Mesenchymal stem cell (in vitro differentiated cells and primary cell): ENCODE results near the gene ACSF3.

Experiments
- DNase-seq: peaks from one replicate; pipeline ENCODE4 v3.0.0-alpha.2; 2013
- H2AFZ ChIP-seq: one replicate; pipeline ENCODE4 v1.6.1; 2013; ENCODE audit warnings: low read depth, mild to moderate bottlenecking, control low read depth, inconsistent platforms, low read length, moderate library complexity
- H2AK5ac ChIP-seq: 2 replicates; pipeline ENCODE4 v1.6.1; 2013; ENCODE audit warnings: low read length, moderate library complexity, mild to moderate bottlenecking, inconsistent platforms; ENCODE audit not compliant: severe bottlenecking
- H2BK120ac ChIP-seq: one replicate; pipeline ENCODE4 v1.6.1; 2013; ENCODE audit warnings: low read depth, mild to moderate bottlenecking, inconsistent platforms, low read length, moderate library complexity
- H2BK12ac ChIP-seq, 2 experiments: one replicate each; pipeline ENCODE4 v1.6.1; 2013; ENCODE audit warnings: inconsistent platforms in 2 of 2, low read length in 2 of 2, mild to moderate bottlenecking in 2 of 2, moderate library complexity in 2 of 2, control low read depth in 1 of 2
- H2BK15ac ChIP-seq: one replicate; pipeline ENCODE4 v1.6.1; 2013; ENCODE audit warnings: mild to moderate bottlenecking, low read depth, inconsistent platforms; ENCODE audit not compliant: poor library complexity, severe bottlenecking
- H2BK5ac ChIP-seq: 2 replicates; pipeline ENCODE4 v1.6.1; 2013; ENCODE audit warnings: low read depth, mild to moderate bottlenecking, low read length, control low read depth, inconsistent platforms; ENCODE audit not compliant: poor library complexity, severe bottlenecking
- H3K14ac ChIP-seq, 2 experiments: one replicate each; pipeline ENCODE4 v1.6.1; 2013; ENCODE audit warnings: inconsistent platforms in 2 of 2, low read length in 2 of 2, control low read depth in 1 of 2, mild to moderate bottlenecking in 1 of 2, moderate library complexity in 1 of 2
- H3K18ac ChIP-seq, 2 experiments: one replicate each; pipeline ENCODE4 v1.6.1; 2013; ENCODE audit warnings: inconsistent platforms in 2 of 2, low read length in 2 of 2, control low read depth in 1 of 2, low read depth in 1 of 2, mild to moderate bottlenecking in 1 of 2
- H3K23ac ChIP-seq, 2 experiments: one replicate each; pipeline ENCODE4 v1.6.1; 2013; ENCODE audit warnings: inconsistent platforms in 2 of 2, low read length in 2 of 2, mild to moderate bottlenecking in 2 of 2, moderate library complexity in 2 of 2, control low read depth in 1 of 2
- H3K27ac ChIP-seq: 2 replicates; pipeline ENCODE4 v1.5.1; 2013; ENCODE audit warnings: mild to moderate bottlenecking, moderate library complexity, low read length, control low read depth, inconsistent platforms; ENCODE audit not compliant: poor library complexity, severe bottlenecking
- H3K27me3 ChIP-seq, 2 experiments: 2 replicates each; pipeline versions ENCODE4 v1.6.1 to v1.7.0; 2013; ENCODE audit warnings: low read length in 2 of 2, mild to moderate bottlenecking in 2 of 2, moderate library complexity in 2 of 2, control low read depth in 1 of 2, inconsistent platforms in 1 of 2; ENCODE audit not compliant: control insufficient read depth in 1 of 2, insufficient read depth in 1 of 2
- H3K36me3 ChIP-seq, 2 experiments: 2 replicates each; pipeline versions ENCODE4 v1.6.1 to v1.7.0; 2013; ENCODE audit warnings: low read length in 2 of 2, control low read depth in 1 of 2, inconsistent platforms in 1 of 2, low read depth in 1 of 2, mild to moderate bottlenecking in 1 of 2; ENCODE audit not compliant: insufficient read depth in 2 of 2, control insufficient read depth in 1 of 2
- H3K4ac ChIP-seq, 2 experiments: one replicate each; pipeline ENCODE4 v1.6.1; 2013; ENCODE audit warnings: inconsistent platforms in 2 of 2, low read length in 2 of 2, mild to moderate bottlenecking in 2 of 2, moderate library complexity in 2 of 2, control low read depth in 1 of 2, low read depth in 1 of 2
- H3K4me1 ChIP-seq: 2 replicates; pipeline ENCODE4 v1.6.1; 2013; ENCODE audit warnings: low read depth, low read length, control low read depth; ENCODE audit not compliant: control insufficient read depth, insufficient read depth
- H3K4me2 ChIP-seq: 2 replicates; pipeline ENCODE4 v1.6.1; 2013; ENCODE audit warnings: low read length, mild to moderate bottlenecking, inconsistent platforms; ENCODE audit not compliant: poor library complexity, severe bottlenecking
- H3K4me3 ChIP-seq, 2 experiments: 2 replicates each; pipeline versions ENCODE4 v1.5.1 to v1.7.0; 2013; ENCODE audit warnings: low read length in 2 of 2, mild to moderate bottlenecking in 2 of 2, control low read depth in 1 of 2, low read depth in 1 of 2; ENCODE audit not compliant: insufficient read depth in 1 of 2
- H3K79me1 ChIP-seq: replicated peaks from 2 replicates; pipeline ENCODE4 v1.6.1; 2013; ENCODE audit warnings: mild to moderate bottlenecking, control low read depth, low read length, inconsistent platforms; ENCODE audit not compliant: poor library complexity, severe bottlenecking
- H3K9ac ChIP-seq: 2 replicates; pipeline ENCODE4 v1.7.0; 2013; ENCODE audit warnings: mild to moderate bottlenecking, low read length, moderate library complexity
- H3K9me3 ChIP-seq: 2 replicates; pipeline ENCODE4 v1.7.0; 2013; ENCODE audit warnings: mild to moderate bottlenecking, low read length; ENCODE audit not compliant: control insufficient read depth
- H4K8ac ChIP-seq: one replicate; pipeline ENCODE4 v1.6.1; 2013; ENCODE audit warnings: inconsistent platforms, mild to moderate bottlenecking, low read length, moderate library complexity
- H4K91ac ChIP-seq: one replicate; pipeline ENCODE4 v1.6.1; 2013; ENCODE audit warnings: mild to moderate bottlenecking, low read length, inconsistent platforms
- WGBS: methylation state at CpG from one replicate; pipeline ENCODE4 v1.1.7; 2013; ENCODE audit warnings: mixed read lengths; 5-methylcytosine and 5-hydroxymethylcytosine counted together

The ACSF3 gene

GRCh38 chr16:89074803-89075688 is 18.6 kb upstream of the ACSF3 start:
- 95% methylated on average over 37 of the region's 37 CpGs for WGBS
- no peaks in the 10 kb centered on the region for H3K36me3 ChIP-seq

GRCh38 chr16:89076159-89076558 is 17.5 kb upstream of the ACSF3 start:
- no peak overlapping the region for H2BK120ac ChIP-seq
- 93% methylated on average over 14 of the region's 14 CpGs for WGBS
- H3K9me3 ChIP-seq, result no peaks in the 10 kb centered on the region
- no peaks in the 10 kb centered on the region for H3K4me1 ChIP-seq
- no peak overlapping the region for H3K4me2 ChIP-seq
- H3K4me3 ChIP-seq, result no peak overlapping the region
- no peak overlapping the region for H3K18ac ChIP-seq
- no peak overlapping the region for H3K23ac ChIP-seq
- no peak overlapping the region for H3K27ac ChIP-seq
- no peak for DNase-seq
- no peak overlapping the region for H2BK5ac ChIP-seq
- peaks cover 0 to 35% of the 10 kb centered on the region in 2 experiments for H3K27me3 ChIP-seq
- H3K14ac ChIP-seq, result no peak overlapping the region
- no peaks in the 10 kb centered on the region for H3K79me1 ChIP-seq
- no peak overlapping the region for H2BK12ac ChIP-seq
- no peak overlapping the region for H4K91ac ChIP-seq
- no peak overlapping the region for H2AK5ac ChIP-seq
- no peak overlapping the region for H3K9ac ChIP-seq
- no peak overlapping the region for H2BK15ac ChIP-seq
- H2AFZ ChIP-seq, result no peak overlapping the region
- no peak overlapping the region for H3K4ac ChIP-seq
- no peaks in the 10 kb centered on the region for H3K36me3 ChIP-seq
- H4K8ac ChIP-seq, result no peak overlapping the region

More at GRCh38 chr16:89074803-89075688, 18.6 kb upstream of the ACSF3 start:
- no peak overlapping the region for H3K18ac ChIP-seq
- H3K4me1 ChIP-seq, result no peaks in the 10 kb centered on the region
- no peak overlapping the region for H2BK15ac ChIP-seq
- H3K9me3 ChIP-seq, result no peaks in the 10 kb centered on the region
- H4K91ac ChIP-seq, result no peak overlapping the region
- H2BK120ac ChIP-seq, result no peak overlapping the region
- no peak overlapping the region for H4K8ac ChIP-seq
- H3K79me1 ChIP-seq, result no peaks in the 10 kb centered on the region
- no peak overlapping the region for H3K27ac ChIP-seq
- no peak for DNase-seq
- H2AK5ac ChIP-seq, result no peak overlapping the region
- H3K4me2 ChIP-seq, result no peak overlapping the region
- H3K9ac ChIP-seq, result no peak overlapping the region
- H2BK12ac ChIP-seq, result no peak overlapping the region
- peaks cover 0 to 37% of the 10 kb centered on the region in 2 experiments for H3K27me3 ChIP-seq
- H3K4me3 ChIP-seq, result no peak overlapping the region
- H2BK5ac ChIP-seq, result no peak overlapping the region
- no peak overlapping the region for H3K4ac ChIP-seq
- H2AFZ ChIP-seq, result no peak overlapping the region
- no peak overlapping the region for H3K23ac ChIP-seq
- H3K14ac ChIP-seq, result no peak overlapping the region

GRCh38 chr16:89077076-89077475 is 16.6 kb upstream of the ACSF3 start:
- Histone ChIP-seq H3K4me3 (no peak overlapping the region), H3K14ac (no peak overlapping the region), H2BK120ac (no peak overlapping the region), H3K9ac (no peak overlapping the region), H3K18ac (no peak overlapping the region), H3K79me1 (no peaks in the 10 kb centered on the region), H3K4ac (no peak overlapping the region), H3K9me3 (no peaks in the 10 kb centered on the region), H2AK5ac (no peak overlapping the region), H3K4me1 (no peaks in the 10 kb centered on the region), H3K36me3 (no peaks in the 10 kb centered on the region), H2BK5ac (no peak overlapping the region), H3K27ac (no peak overlapping the region), H4K8ac (no peak overlapping the region), H2BK12ac (no peak overlapping the region), H4K91ac (no peak overlapping the region), H2BK15ac (no peak overlapping the region), H2AFZ (no peak overlapping the region), H3K4me2 (no peak overlapping the region), H3K23ac (no peak overlapping the region), H3K27me3 (peaks cover 0 to 30% of the 10 kb centered on the region in 2 experiments)
- no peak for DNase-seq
- WGBS, result 88% methylated on average over 16 of the region's 16 CpGs

GRCh38 chr16:89078172-89078571 is 15.5 kb upstream of the ACSF3 start:
- Histone ChIP-seq H4K8ac (no peak overlapping the region), H2BK120ac (no peak overlapping the region), H2BK5ac (no peak overlapping the region), H3K27ac (no peak overlapping the region), H3K14ac (no peak overlapping the region), H3K4me3 (no peak overlapping the region), H2AFZ (no peak overlapping the region), H2BK12ac (no peak overlapping the region), H3K27me3 (peaks cover 0 to 19% of the 10 kb centered on the region in 2 experiments), H3K4ac (no peak overlapping the region), H3K23ac (no peak overlapping the region), H2BK15ac (no peak overlapping the region), H3K79me1 (no peaks in the 10 kb centered on the region), H3K36me3 (no peaks in the 10 kb centered on the region), H2AK5ac (no peak overlapping the region), H3K4me1 (no peaks in the 10 kb centered on the region), H3K4me2 (no peak overlapping the region), H4K91ac (no peak overlapping the region), H3K9me3 (no peaks in the 10 kb centered on the region), H3K18ac (no peak overlapping the region), H3K9ac (no peak overlapping the region)
- no peak for DNase-seq
- 81% methylated on average over 8 of the region's 8 CpGs for WGBS
